ENCODE data around the gene IGDCC3. TPM values are rescaled to one million over a fixed set of nuclear protein-coding genes. Genes with fewer than 3 reads are reported as not detected.
"Not testable (repeated sequence)": the region's sequence is repeated elsewhere in the genome, so short reads cannot be mapped to it uniquely, and the experiment has no call there.

Gene IGDCC3
- total RNA-seq, 1 donor from 2014 or later, result 342 TPM

- H3K4me3 Mint-ChIP-seq (ENCODE audit: unreplicated experiment), result no peak overlapping the region
- H3K27me3 Mint-ChIP-seq (ENCODE audit: unreplicated experiment), result peaks cover 12% of the 10 kb centered on the region
- no peak for TF ChIP-seq CTCF (IDR thresholded peaks at IDR 0.05; ENCODE audit: partially characterized antibody, unreplicated experiment)
- no peak for DNase-seq
- peaks cover 35% of the 10 kb centered on the region for H3K4me1 Mint-ChIP-seq (ENCODE audit: low read depth, unreplicated experiment)
- H3K36me3 Mint-ChIP-seq (ENCODE audit: unreplicated experiment), result peaks cover 3% of the 10 kb centered on the region
- peaks cover 15% of the 10 kb centered on the region for H3K9me3 Mint-ChIP-seq (ENCODE audit: unreplicated experiment)
- no peak overlapping the region for H3K27ac Mint-ChIP-seq (ENCODE audit: unreplicated experiment)
Observed at GRCh38 chr15:65349338-65349737, 28.5 kb downstream of the IGDCC3 start.

DNA sequence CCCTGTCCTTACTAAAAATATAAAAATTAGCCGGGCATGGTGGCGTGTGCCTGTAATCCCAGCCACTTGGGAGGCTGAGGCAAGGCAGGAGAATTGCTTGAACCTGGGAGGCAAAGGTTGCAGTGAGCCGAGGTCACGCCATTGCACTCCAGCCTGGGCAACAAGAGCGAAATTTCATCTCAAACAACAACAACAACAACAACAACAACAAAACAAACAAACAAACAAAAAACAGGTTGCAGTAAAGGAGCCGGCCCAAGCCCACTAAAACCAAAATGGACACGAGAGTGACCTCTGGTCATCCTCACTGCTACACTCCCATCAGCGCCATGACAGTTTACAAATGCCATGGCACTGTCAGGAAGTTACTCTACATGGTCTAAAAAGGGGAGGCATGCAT is 30.0 kb downstream of the IGDCC3 start:
- peaks cover 47% of the 10 kb centered on the region for H3K4me1 Mint-ChIP-seq (ENCODE audit: low read depth, unreplicated experiment)
- H3K4me3 Mint-ChIP-seq (ENCODE audit: unreplicated experiment); H3K27ac Mint-ChIP-seq (ENCODE audit: unreplicated experiment); H3K36me3 Mint-ChIP-seq (ENCODE audit: unreplicated experiment): not testable (repeated sequence)
- peaks cover 13% of the 10 kb centered on the region for H3K27me3 Mint-ChIP-seq (ENCODE audit: unreplicated experiment)
- peak; percentile 0 for DNase-seq
- H3K9me3 Mint-ChIP-seq (ENCODE audit: unreplicated experiment), result peaks cover 13% of the 10 kb centered on the region

GRCh38 chr15:65346856-65347598 is 30.8 kb downstream of the IGDCC3 start:
- Mint-ChIP-seq H3K36me3 (ENCODE audit: unreplicated experiment) (no peaks in the 10 kb centered on the region), H3K27me3 (ENCODE audit: unreplicated experiment) (peaks cover 18% of the 10 kb centered on the region), H3K4me1 (ENCODE audit: low read depth, unreplicated experiment) (peaks cover 51% of the 10 kb centered on the region), H3K4me3 (ENCODE audit: unreplicated experiment) (no peak overlapping the region), H3K27ac (ENCODE audit: unreplicated experiment) (no peak overlapping the region), H3K9me3 (ENCODE audit: unreplicated experiment) (peaks cover 14% of the 10 kb centered on the region)
- no peak for TF ChIP-seq CTCF (IDR thresholded peaks at IDR 0.05; ENCODE audit: partially characterized antibody, unreplicated experiment)
- peak; percentile 4 for DNase-seq

DNA sequence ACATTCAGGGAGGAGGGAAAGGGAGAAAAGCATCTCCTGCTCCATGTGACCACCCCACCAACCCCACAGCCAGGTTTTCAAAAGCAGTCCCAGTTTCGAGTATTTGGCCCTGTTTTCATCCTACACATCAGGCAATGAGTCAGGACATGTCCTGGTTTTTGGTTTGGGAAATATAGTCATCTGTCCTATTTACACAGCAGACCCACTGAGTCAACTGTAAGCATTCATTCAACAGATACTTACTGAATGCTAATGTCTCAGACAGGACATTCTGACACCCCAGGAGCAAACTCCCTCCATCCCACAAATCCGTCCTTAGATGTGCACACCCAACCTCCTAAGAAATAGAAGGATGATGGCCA is 32.9 kb downstream of the IGDCC3 start:
- no peak for TF ChIP-seq CTCF (IDR thresholded peaks at IDR 0.05; ENCODE audit: partially characterized antibody, unreplicated experiment)
- H3K36me3 Mint-ChIP-seq (ENCODE audit: unreplicated experiment), result no peaks in the 10 kb centered on the region
- peak overlapping the region; percentile 12 for H3K27ac Mint-ChIP-seq (ENCODE audit: unreplicated experiment)
- H3K4me3 Mint-ChIP-seq (ENCODE audit: unreplicated experiment), result no peak overlapping the region
- H3K9me3 Mint-ChIP-seq (ENCODE audit: unreplicated experiment), result peaks cover 14% of the 10 kb centered on the region
- H3K4me1 Mint-ChIP-seq (ENCODE audit: low read depth, unreplicated experiment), result peaks cover 61% of the 10 kb centered on the region
- no peak for DNase-seq
- peaks cover 25% of the 10 kb centered on the region for H3K27me3 Mint-ChIP-seq (ENCODE audit: unreplicated experiment)

- Mint-ChIP-seq H3K4me3 (ENCODE audit: unreplicated experiment) (no peak overlapping the region), H3K9me3 (ENCODE audit: unreplicated experiment) (peaks cover 16% of the 10 kb centered on the region), H3K27ac (ENCODE audit: unreplicated experiment) (no peak overlapping the region)
Observed at GRCh38 chr15:65344214-65344913, 33.4 kb downstream of the IGDCC3 start.

More at GRCh38 chr15:65344214-65344913, 33.4 kb downstream of the IGDCC3 start:
- Mint-ChIP-seq H3K36me3 (ENCODE audit: unreplicated experiment) (no peaks in the 10 kb centered on the region), H3K27me3 (ENCODE audit: unreplicated experiment) (peaks cover 26% of the 10 kb centered on the region), H3K4me1 (ENCODE audit: low read depth, unreplicated experiment) (peaks cover 65% of the 10 kb centered on the region)
- no peak for TF ChIP-seq CTCF (IDR thresholded peaks at IDR 0.05; ENCODE audit: partially characterized antibody, unreplicated experiment)
- DNase-seq, result peak; percentile 11

Measured in glutamatergic neuron (in vitro differentiated cells).